Right cardiac atrium (tissue), 5 donors: ENCODE results near the gene TDRD9. TPM values are rescaled to one million over a fixed set of nuclear protein-coding genes. Genes with fewer than 3 reads are reported as not detected.

Experiments
- ATAC-seq, 2 donors: fragments of 200-7000 bp; cut with Tn5 transposase; one replicate each; pipeline versions ENCODE4 v1.8.0 to v1.9.1; 2020; ENCODE audit warnings: moderate library complexity in 2 of 2, mild to moderate bottlenecking in 1 of 2
- DNase-seq, 3 donors: peaks; one replicate each; pipeline ENCODE4 v3.0.0-alpha.2; 2020
- H3K27ac ChIP-seq: one replicate; pipeline ENCODE4 v1.5.1; 2013; ENCODE audit warnings: mild to moderate bottlenecking, low read length, control low read depth, moderate library complexity
- H3K27me3 ChIP-seq: one replicate; pipeline ENCODE4 v1.6.1; 2013; ENCODE audit not compliant: control insufficient read depth, insufficient read depth
- H3K4me1 ChIP-seq: one replicate; pipeline ENCODE4 v1.6.1; 2013; ENCODE audit warnings: low read length; ENCODE audit not compliant: control insufficient read depth, insufficient read depth
- H3K4me3 ChIP-seq: one replicate; pipeline ENCODE4 v1.5.1; 2013; ENCODE audit warnings: low read length, control low read depth
- H3K9me3 ChIP-seq: one replicate; pipeline ENCODE4 v1.6.1; 2013; ENCODE audit warnings: low read length; ENCODE audit not compliant: control insufficient read depth
- WGBS: extraction: QIAGEN DNeasy Blood & Tissue Kit; methylation state at CpG from one replicate; pipeline ENCODE4 v1.1.7; 2013; 5-methylcytosine and 5-hydroxymethylcytosine counted together
- intact Hi-C, 4 donors: fragments of 100-400 bp; cut with DNase I; formaldehyde crosslinking; loops; one replicate each; pipeline versions ENCODE4 v1.11.0 to v1.14.0; 2022 to 2023
- polyA plus RNA-seq: library from polyadenylated mRNA; stranded (reverse); fragments of 200-250 nt; gene quantifications from one replicate; pipeline ENCODE4 v1.2.3, GENCODE V29; 2013
- total RNA-seq, 4 donors: library from RNA; stranded (reverse); fragmentation: NEBNext Ultra II Directional; extraction: Animal tissue kit (Norgen Biotek cat#: 25700); gene quantifications; one replicate each; pipeline ENCODE4 v1.2.1, GENCODE V29; 2021
- donor health status: healthy with polysubstance abuse.
- donor health status: DM: no; HTN: yes; CAD: no.
- donor health status: DM: no; HTN: no; CAD: no.
- donor health status: DM: no; HTN: yes; CAD: no; lungs with severe emphysema.
- donor health status: DM: yes; HTN: yes; CAD: no.

TDRD9 gene
- total and polyA plus RNA-seq, 5 donors = 8.3 to 20.2 (median 10.7) TPM

DNA sequence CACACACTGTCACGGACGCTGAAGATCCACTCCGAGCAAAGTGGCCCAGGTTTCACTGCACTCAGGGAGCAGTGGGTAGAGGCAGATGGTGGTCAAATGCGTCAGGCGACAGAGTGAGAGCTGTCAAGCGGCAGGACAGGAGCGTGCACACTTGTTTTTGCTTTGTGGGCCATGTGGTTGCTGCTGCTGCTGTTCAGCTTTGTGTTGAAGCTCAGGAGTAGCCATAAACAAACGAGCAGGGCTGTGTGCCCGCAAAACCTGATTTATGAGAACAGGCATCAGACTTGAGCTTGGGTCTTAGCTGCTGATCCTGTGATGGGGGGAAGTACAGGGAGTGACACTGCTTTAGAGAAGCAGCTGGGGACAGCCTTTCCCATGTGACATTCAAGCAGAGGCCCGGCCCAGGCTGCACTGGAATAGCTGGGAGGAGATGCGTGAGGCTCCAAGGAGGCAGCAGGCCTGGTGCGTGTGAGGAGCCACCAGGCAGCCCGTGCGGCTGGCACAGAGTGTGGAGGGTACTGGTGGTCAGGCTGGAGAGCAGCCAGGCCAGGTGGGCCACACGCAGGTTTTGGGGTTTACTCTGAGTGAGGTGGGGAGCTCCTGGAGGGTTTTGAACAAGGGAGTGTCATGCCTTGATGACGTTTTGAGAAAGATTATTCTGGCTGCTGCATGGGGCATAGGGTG lies 126.1 kb downstream of the TDRD9 start:
- no peaks in the 10 kb centered on the region for H3K9me3 ChIP-seq
- H3K27me3 ChIP-seq = no peaks in the 10 kb centered on the region
- intact Hi-C loops = no loop called here
- peak in 1 of 2 donors; percentile 26 for ATAC-seq
- 79% methylated on average over 16 of the region's 16 CpGs for WGBS
- no peak overlapping the region for H3K27ac ChIP-seq
- H3K4me1 ChIP-seq = peaks cover 1% of the 10 kb centered on the region
- no peak for DNase-seq
- no peak overlapping the region for H3K4me3 ChIP-seq

DNA sequence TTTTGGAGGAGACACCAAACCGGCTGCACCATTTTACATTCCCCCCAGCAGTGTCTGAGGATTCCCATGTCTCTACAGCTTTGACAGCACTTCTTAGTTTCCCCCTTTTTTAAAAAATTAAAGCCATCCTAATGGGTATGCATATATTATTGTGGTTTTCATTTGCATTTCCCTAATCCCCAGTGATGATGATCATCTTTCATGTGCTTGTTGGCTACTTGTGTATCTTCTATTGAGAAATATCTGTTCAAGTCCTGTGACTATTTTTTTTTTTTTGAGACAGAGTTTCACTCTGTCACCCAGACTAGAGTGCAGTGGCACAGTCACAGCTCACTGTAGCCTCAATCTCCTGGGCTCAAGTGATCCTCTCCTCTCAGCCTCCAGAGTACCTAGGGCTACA lies 134.0 kb downstream of the TDRD9 start:
- no peak overlapping the region for H3K4me3 ChIP-seq
- no peaks in the 10 kb centered on the region for H3K27me3 ChIP-seq
- no peak overlapping the region for H3K27ac ChIP-seq
- ATAC-seq (no peak), DNase-seq (no peak)
- intact Hi-C loops = no loop called here
- H3K4me1 ChIP-seq = no peaks in the 10 kb centered on the region
- WGBS = 85% methylated on average over 1 of the region's 1 CpG
- no peaks in the 10 kb centered on the region for H3K9me3 ChIP-seq

DNA sequence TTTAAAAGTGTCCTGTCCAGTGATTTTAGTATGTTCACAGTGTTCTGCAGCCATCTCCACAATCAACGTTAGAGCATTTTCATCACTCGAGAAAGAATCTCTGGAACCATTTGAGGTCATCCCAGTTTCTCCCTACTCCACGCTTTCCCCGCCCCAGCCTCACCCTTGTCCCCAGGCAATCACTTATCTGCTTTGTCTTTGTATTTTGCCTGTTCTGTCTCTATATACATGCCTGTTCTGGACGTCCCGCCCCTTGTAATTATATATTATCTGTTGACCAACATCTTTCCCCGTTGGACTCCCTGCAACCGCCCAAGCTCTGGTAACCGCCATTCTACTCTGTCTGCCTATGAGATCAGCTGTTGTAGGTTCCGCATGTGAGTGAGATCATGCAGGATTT lies 135.7 kb downstream of the TDRD9 start:
- ATAC-seq (no peak), DNase-seq (no peak)
- intact Hi-C loops = no loop called here
- Histone ChIP-seq H3K27me3 (no peaks in the 10 kb centered on the region), H3K9me3 (no peaks in the 10 kb centered on the region), H3K4me1 (no peaks in the 10 kb centered on the region), H3K4me3 (no peak overlapping the region), H3K27ac (no peak overlapping the region)
- 74% methylated on average over 10 of the region's 10 CpGs for WGBS

DNA sequence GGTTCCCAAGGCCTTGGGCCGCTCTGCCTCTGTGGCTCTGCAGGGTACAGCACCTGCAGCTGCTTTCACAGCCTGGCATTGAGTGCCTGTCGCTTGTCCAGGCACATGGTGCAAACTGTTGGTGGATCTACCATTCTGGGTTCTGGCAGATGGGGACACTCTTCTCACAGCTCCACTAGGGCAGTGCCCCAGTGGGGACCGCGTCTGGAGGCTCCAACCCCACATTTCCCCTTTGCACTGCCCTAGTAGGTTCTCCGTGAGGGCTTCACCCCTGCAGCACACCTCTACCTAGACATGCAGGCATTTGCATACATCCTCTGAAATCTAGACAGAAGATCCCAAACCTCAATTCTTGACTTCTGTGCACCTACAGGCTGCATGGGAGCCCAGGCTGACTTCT lies 138.0 kb downstream of the TDRD9 start:
- Histone ChIP-seq H3K27ac (no peak overlapping the region), H3K4me1 (no peaks in the 10 kb centered on the region), H3K4me3 (no peak overlapping the region), H3K9me3 (no peaks in the 10 kb centered on the region), H3K27me3 (no peaks in the 10 kb centered on the region)
- intact Hi-C loops = no loop called here
- DNase-seq = no peak
- 84% methylated on average over 5 of the region's 5 CpGs for WGBS
- no peak for ATAC-seq

DNA sequence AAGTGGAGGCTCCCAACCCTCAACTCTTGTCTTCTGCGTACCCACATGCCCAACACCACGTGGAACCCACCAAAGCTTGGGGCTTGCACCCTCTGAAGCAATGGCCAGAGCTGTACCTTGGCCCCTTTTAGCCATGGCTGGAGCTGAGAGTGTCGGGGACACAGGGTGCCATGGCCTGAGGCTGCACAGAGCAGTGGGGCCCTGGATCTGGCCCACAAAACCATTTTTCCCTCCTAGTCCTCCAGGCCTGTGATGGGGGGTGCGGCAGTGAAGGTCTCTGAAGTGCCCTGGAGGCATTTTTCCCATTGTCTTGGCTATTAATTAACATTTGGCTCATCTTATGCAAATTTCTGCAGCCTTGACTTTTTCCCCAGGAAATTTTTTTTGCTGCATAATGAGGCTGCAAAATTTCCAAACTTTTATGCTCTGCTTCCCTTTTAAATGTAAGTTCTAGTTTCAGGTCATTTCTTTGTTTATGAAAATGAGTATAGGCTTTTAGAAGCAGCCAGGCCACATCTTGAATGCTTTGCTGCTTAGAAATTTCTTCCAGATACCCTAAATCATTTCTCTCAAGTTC lies 138.6 kb downstream of the TDRD9 start:
- Histone ChIP-seq H3K27ac (no peak overlapping the region), H3K9me3 (no peaks in the 10 kb centered on the region), H3K27me3 (no peaks in the 10 kb centered on the region), H3K4me3 (no peak overlapping the region), H3K4me1 (no peaks in the 10 kb centered on the region)
- intact Hi-C loops = no loop called here
- WGBS = 78% methylated on average over 4 of the region's 4 CpGs
- DNase-seq (no peak), ATAC-seq (no peak)

DNA sequence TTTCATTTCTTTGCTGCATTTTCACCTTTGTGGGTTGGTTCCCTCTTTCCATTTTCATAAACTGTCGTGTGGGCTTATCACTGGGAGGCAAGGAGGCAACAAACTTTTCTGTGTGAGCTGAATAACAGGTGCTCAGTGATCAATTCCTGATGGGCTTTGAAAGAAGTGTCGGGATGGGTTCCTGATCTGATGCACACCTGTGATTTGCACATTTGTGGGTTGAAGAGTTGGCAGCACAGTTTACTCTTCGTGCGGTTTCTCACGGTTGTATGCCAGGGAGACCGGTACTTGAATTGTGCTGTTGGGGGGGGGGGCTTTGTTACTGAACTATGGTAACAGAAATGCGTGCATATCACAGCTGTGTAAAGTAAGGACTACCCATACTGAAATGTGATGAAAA lies 141.3 kb downstream of the TDRD9 start:
- no peak for ATAC-seq
- 85% methylated on average over 7 of the region's 7 CpGs for WGBS
- H3K4me3 ChIP-seq = no peak overlapping the region
- no peaks in the 10 kb centered on the region for H3K27me3 ChIP-seq
- intact Hi-C loops = no loop called here
- H3K4me1 ChIP-seq = no peaks in the 10 kb centered on the region
- no peak for DNase-seq
- H3K9me3 ChIP-seq = no peaks in the 10 kb centered on the region
- H3K27ac ChIP-seq = no peak overlapping the region

DNA sequence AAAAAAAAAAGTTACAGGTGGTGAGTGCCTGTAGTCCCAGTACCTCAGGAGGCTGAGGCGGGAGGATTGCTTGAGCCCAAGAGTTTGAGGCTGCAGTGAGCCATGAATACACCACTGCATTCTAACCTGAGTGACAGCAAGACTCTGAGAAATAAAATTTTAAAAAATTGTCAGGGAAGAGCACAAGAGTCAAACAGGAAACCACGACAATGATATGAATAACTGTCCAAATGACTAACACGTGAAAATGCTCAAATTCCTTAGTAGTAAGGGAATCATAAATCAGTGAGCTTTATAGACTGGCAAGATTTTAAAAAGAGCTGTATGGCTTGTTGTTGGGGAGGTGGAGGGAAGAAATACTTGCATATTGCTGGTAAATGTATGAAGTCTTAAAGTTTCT lies 144.3 kb downstream of the TDRD9 start:
- 69% methylated on average over 3 of the region's 3 CpGs for WGBS
- no peak for DNase-seq
- Histone ChIP-seq H3K4me1 (no peaks in the 10 kb centered on the region), H3K9me3 (no peaks in the 10 kb centered on the region), H3K4me3 (no peak overlapping the region), H3K27me3 (no peaks in the 10 kb centered on the region), H3K27ac (no peak overlapping the region)
- ATAC-seq = no peak
- intact Hi-C loops = loop anchor here in 2 of 4 donors (10.0 kb wide), 1 partner anchor 492 kb away; no protein-coding TSS in a partner anchor

DNA sequence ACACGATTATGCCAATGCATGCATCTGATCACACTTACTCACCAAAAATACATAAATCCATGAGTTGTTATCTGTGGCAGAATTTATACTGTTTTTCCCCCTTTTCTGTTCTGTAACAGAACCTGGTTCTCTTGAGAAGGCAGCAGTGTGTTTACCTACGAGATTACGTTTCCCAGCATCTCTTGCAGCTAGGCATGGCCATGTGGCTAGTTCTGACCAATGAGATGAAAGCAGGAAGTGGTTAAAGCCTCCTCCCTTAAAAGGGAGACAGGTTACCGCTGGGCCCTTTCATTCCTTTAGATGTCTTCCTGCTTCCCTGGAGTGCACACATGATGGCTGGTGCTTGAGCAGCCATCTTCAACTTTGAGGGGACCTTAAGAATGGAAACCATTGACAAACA lies 145.5 kb downstream of the TDRD9 start:
- intact Hi-C loops = loop anchor here in 2 of 4 donors (10.0 kb wide), 1 partner anchor 491 kb away; no protein-coding TSS in a partner anchor
- H3K4me3 ChIP-seq = no peak overlapping the region
- DNase-seq (no peak), ATAC-seq (no peak)
- H3K27me3 ChIP-seq = no peaks in the 10 kb centered on the region
- no peaks in the 10 kb centered on the region for H3K4me1 ChIP-seq
- 65% methylated on average over 4 of the region's 4 CpGs for WGBS
- H3K9me3 ChIP-seq = no peaks in the 10 kb centered on the region
- H3K27ac ChIP-seq = no peak overlapping the region

DNA sequence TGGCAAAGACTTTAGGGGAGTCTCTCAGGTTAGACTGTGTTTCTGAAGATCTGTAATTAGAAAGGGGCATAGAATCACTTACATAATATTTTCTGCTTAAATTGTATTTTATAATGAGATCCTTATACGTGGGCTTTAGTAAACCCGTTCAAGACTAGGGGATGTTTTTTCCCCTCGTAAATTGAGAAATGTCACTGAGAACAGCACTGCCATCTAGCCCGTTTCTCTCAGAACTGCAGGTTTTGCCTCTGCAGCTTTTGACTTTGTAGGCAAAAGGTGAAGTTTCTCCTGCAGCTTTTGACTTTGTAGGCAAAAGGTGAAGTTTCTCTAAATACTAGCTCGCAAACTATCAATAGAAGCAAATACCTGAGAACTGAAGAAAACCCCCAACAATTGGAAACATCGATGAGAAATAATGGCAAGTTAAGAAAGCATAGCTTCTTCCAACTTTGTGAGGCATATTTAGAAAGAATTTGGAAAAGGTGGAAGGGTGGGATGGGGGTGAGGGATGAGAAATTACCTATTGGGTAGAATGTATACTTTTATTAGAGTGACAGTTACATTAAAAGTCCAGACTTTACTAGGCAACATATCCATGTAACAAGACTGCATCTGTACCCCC lies 147.4 kb downstream of the TDRD9 start:
- Histone ChIP-seq H3K9me3 (no peaks in the 10 kb centered on the region), H3K4me1 (no peaks in the 10 kb centered on the region), H3K4me3 (no peak overlapping the region), H3K27me3 (no peaks in the 10 kb centered on the region), H3K27ac (no peak overlapping the region)
- ATAC-seq (no peak), DNase-seq (no peak)
- intact Hi-C loops = loop anchor here in 3 of 4 donors (2.0 to 10.0 kb wide), 2 partner anchors 55 to 489 kb away; no protein-coding TSS in a partner anchor
- 28% methylated on average over 6 of the region's 6 CpGs for WGBS

DNA sequence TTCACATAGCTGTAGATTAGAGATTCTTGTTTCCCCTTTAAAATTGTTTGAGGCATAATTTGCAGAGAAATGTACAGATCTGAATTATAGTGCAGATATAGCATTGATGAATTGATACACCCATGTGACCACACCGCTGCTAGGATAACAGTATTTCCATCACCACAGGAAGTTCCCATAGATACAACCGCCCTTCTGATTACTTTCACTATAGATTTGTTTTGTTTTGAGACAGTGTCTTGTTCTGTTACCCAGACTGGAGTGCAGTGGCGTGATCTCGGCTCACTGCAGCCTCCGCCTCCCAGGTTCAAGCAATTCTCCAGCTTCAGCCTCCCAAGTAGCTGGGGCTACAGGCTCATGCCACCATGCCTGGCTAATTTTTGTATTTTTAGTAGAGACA lies 148.5 kb downstream of the TDRD9 start:
- no peak overlapping the region for H3K27ac ChIP-seq
- H3K27me3 ChIP-seq = no peaks in the 10 kb centered on the region
- H3K9me3 ChIP-seq = no peaks in the 10 kb centered on the region
- WGBS = 59% methylated on average over 5 of the region's 5 CpGs
- ATAC-seq = no peak
- no peaks in the 10 kb centered on the region for H3K4me1 ChIP-seq
- intact Hi-C loops = loop anchor here in 3 of 4 donors (2.0 to 10.0 kb wide), 2 partner anchors 54 to 488 kb away; no protein-coding TSS in a partner anchor
- DNase-seq = no peak
- no peak overlapping the region for H3K4me3 ChIP-seq

DNA sequence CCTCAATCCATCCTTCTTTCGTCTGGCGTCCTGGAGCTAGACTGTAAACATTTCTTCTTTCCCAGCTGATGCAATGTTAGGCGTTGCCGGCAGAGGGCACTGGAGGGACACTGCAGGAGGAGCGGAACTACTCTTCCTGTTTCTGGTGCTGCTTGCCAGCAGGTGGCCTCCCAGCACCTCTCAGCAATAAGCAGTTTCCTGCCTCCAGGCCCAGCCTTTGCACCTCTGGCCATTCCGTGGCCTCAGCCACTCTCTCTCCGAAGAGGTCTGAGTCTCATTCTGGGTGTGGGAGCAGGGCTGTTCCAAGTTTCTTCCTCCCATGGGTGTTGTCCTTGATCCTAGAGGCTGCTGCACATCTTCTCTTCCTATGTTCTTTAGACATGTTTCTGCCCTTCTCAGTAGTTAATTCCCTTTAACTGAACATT lies 149.8 kb downstream of the TDRD9 start:
- Histone ChIP-seq H3K27me3 (no peaks in the 10 kb centered on the region), H3K9me3 (no peaks in the 10 kb centered on the region), H3K27ac (no peak overlapping the region), H3K4me3 (no peak overlapping the region), H3K4me1 (no peaks in the 10 kb centered on the region)
- DNase-seq (peak; percentile 84 to 92 (median 92)), ATAC-seq (peak; percentile 86 to 89)
- intact Hi-C loops = loop anchor here in 2 of 4 donors (1.0 to 10.0 kb wide), 3 partner anchors 53 to 487 kb away; no protein-coding TSS in a partner anchor
- 0% methylated on average over 7 of the region's 7 CpGs for WGBS
